Nephron (organoid): ENCODE results near the gene RAMAC.

ENCODE experiments used
- H3K27ac Mint-ChIP-seq, 3 experiments: 2 replicates each; pipeline ENCODE4 v1.8.0; 2020; ENCODE audit warnings: mixed read lengths in 3 of 3, mild to moderate bottlenecking in 2 of 3, moderate library complexity in 1 of 3
- H3K27me3 Mint-ChIP-seq: 2 replicates; pipeline ENCODE4 v1.8.0; 2021; ENCODE audit warnings: low read depth, mild to moderate bottlenecking, moderate library complexity, mixed read lengths
- H3K36me3 Mint-ChIP-seq: 2 replicates; pipeline ENCODE4 v1.8.0; 2020; ENCODE audit warnings: low read depth, mixed read lengths
- H3K4me1 Mint-ChIP-seq: 2 replicates; pipeline ENCODE4 v1.8.0; 2020; ENCODE audit warnings: mixed read lengths
- H3K4me3 Mint-ChIP-seq, 3 experiments: 2 replicates each; pipeline ENCODE4 v1.8.0; 2020; ENCODE audit warnings: mild to moderate bottlenecking in 3 of 3, mixed read lengths in 3 of 3, moderate library complexity in 2 of 3
- H3K9me3 Mint-ChIP-seq: 2 replicates; pipeline ENCODE4 v1.8.0; 2020; ENCODE audit warnings: mixed read lengths
- TF ChIP-seq, protein P1 (sequence below), 3 experiments: fragments of 200-600 bp; sonication (generic); IDR thresholded peaks; one replicate each; pipeline ENCODE4 v1.5.0; 2021; ENCODE audit warnings: antibody characterized with exemption in 3 of 3; ENCODE audit not compliant: unreplicated experiment in 3 of 3

RAMAC gene

DNA sequence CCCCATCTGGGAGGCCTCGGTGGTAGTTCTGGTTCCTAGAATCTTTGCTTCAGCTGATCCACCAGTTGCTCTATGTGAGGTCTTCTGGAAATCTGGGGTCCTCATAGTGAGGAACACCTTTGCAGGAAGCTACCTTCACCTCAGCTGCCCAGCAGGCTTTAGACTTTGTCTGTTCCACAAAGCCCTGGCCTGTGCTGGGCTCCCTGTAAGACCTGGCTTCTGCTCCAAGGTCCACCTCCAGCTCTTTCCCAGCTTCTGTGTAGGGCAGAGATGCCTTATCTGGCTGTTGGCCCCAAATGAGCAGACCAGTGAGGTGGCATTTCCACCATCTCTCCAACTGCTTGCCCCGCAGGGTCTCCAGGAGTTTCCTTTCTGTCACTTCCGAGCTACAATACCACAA, 25.2 kb upstream of the RAMAC start:
- H3K27me3 Mint-ChIP-seq, result no peaks in the 10 kb centered on the region
- H3K4me1 Mint-ChIP-seq, result no peaks in the 10 kb centered on the region
- H3K9me3 Mint-ChIP-seq, result no peaks in the 10 kb centered on the region
- TF ChIP-seq, protein P1, sequence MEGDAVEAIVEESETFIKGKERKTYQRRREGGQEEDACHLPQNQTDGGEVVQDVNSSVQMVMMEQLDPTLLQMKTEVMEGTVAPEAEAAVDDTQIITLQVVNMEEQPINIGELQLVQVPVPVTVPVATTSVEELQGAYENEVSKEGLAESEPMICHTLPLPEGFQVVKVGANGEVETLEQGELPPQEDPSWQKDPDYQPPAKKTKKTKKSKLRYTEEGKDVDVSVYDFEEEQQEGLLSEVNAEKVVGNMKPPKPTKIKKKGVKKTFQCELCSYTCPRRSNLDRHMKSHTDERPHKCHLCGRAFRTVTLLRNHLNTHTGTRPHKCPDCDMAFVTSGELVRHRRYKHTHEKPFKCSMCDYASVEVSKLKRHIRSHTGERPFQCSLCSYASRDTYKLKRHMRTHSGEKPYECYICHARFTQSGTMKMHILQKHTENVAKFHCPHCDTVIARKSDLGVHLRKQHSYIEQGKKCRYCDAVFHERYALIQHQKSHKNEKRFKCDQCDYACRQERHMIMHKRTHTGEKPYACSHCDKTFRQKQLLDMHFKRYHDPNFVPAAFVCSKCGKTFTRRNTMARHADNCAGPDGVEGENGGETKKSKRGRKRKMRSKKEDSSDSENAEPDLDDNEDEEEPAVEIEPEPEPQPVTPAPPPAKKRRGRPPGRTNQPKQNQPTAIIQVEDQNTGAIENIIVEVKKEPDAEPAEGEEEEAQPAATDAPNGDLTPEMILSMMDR (IDR thresholded peaks at IDR 0.05; ENCODE audit: unreplicated experiment in 3 of 3), result no peak
- no peak overlapping the region for H3K27ac Mint-ChIP-seq
- no peak overlapping the region for H3K4me3 Mint-ChIP-seq
- H3K36me3 Mint-ChIP-seq, result peaks cover 5% of the 10 kb centered on the region

DNA sequence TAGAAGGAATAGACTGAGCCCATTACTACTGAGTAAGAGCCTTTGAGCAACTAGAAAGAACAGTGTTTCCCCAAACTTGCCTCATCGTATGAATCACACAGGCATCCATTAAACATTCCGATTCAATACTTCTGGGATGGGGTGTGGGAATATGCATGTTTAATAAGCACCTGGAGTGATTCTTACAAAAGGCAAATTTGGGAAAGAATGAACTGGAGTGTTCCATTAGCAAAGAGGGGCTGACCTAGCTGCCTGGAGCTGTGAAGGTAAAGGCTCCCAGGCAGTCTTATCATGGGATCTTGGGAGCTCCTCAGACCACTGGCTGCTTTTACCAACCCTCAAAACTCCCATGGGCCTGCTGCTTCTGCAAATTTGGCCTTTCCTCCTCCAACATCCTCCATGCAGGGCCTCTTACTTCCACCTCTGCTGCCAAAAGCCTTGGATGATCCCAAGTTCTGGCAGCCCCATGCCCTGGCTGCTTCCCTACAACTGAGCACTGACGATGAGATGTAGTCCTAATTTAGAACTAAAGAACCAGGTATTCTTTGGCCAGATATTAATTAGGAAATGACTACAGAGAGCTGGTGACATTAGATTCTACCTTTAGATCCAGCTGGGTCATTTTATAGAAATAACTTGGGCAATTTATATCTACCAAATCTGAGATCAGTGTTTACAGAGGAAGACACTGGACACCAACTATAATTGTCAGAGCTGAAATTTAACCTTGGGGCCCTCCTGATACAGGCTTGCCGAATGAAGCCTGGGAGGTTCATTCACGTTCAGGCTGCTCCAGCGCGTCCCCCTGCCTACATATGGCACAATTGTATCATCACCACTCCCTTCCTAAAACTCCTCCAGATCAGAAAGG, 22.3 kb upstream of the RAMAC start:
- no peaks in the 10 kb centered on the region for H3K9me3 Mint-ChIP-seq
- H3K4me1 Mint-ChIP-seq, result no peaks in the 10 kb centered on the region
- no peaks in the 10 kb centered on the region for H3K27me3 Mint-ChIP-seq
- no peak overlapping the region for H3K27ac Mint-ChIP-seq
- no peak overlapping the region for H3K4me3 Mint-ChIP-seq
- TF ChIP-seq, protein P1 (IDR thresholded peaks at IDR 0.05; ENCODE audit: unreplicated experiment in 3 of 3), result no peak
- H3K36me3 Mint-ChIP-seq, result no peaks in the 10 kb centered on the region

- Mint-ChIP-seq H3K27me3 (no peaks in the 10 kb centered on the region), H3K27ac (no peak overlapping the region), H3K4me3 (no peak overlapping the region), H3K36me3 (no peaks in the 10 kb centered on the region), H3K4me1 (peaks cover 2% of the 10 kb centered on the region), H3K9me3 (no peaks in the 10 kb centered on the region)
- TF ChIP-seq, protein P1 (IDR thresholded peaks at IDR 0.05; ENCODE audit: unreplicated experiment in 3 of 3), result no peak
These were observed 21.1 kb upstream of the RAMAC start for GRCh38 chr15:82964890-82965289.

DNA sequence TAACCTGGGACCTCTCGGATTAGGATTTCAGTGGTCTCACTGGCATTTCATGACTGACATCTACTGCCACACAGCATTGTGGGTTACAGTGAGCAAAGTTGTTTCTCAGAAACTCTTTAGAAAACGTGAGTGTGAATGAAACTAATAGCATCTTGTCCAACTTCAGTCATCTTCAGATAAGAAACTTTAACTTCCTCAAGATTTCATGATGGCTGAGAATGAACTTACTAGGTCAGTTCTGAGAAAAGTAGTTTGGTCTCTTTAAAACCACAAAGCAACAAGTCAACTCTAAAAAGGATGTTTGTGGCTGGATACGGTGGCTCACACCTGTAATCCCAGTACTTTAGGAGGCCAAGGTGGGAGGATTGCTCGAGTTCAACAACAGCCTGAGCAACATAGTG, 19.3 kb upstream of the RAMAC start:
- TF ChIP-seq, protein P1 (IDR thresholded peaks at IDR 0.05; ENCODE audit: unreplicated experiment in 3 of 3), result no peak
- Mint-ChIP-seq H3K9me3 (no peaks in the 10 kb centered on the region), H3K27ac (no peak overlapping the region), H3K4me3 (no peak overlapping the region), H3K36me3 (no peaks in the 10 kb centered on the region), H3K4me1 (peaks cover 16% of the 10 kb centered on the region), H3K27me3 (no peaks in the 10 kb centered on the region)

DNA sequence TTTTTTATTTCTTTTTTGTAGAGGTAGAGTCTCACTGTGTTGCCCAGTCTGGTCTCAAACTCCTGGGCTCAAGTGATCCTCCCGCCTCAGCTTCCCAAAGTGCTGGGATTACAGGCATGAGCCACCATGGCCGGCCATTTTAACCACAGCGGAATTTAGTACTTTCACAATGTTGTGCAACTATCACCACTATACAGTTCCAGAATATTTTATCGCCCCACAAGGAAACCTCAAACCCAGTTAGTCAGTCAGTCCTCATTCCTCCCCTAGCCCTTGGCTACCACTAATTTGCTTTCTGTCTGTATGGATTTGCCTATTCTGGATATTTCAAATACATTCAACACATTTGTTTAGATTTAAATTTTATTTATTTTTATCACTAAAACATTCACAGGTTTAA, 17.9 kb upstream of the RAMAC start:
- TF ChIP-seq, protein P1 (IDR thresholded peaks at IDR 0.05; ENCODE audit: unreplicated experiment in 3 of 3), result no peak
- H3K27me3 Mint-ChIP-seq, result no peaks in the 10 kb centered on the region

DNA sequence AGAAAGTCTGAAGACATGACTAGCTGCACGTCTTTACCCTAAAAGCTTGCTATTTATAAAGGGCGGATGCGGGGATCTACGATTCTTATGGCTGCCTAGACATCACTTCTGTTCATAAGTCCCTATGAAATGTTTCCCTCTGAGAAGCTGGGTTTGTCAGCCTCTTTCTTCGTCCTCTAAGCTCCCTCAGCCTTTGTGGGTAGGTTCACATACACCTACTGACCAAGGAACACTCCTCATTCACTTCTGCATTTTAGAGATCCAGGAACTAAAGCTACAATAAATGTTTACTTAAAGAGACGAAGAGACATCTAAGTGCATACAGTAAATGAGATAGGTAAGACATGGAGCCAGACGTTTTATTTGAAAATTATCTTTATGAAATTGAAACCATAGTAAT, 16.7 kb upstream of the RAMAC start:
- Mint-ChIP-seq H3K36me3 (no peaks in the 10 kb centered on the region), H3K4me3 (no peak overlapping the region), H3K27me3 (no peaks in the 10 kb centered on the region), H3K4me1 (peaks cover 16% of the 10 kb centered on the region), H3K9me3 (no peaks in the 10 kb centered on the region), H3K27ac (no peak overlapping the region)
- TF ChIP-seq, protein P1 (IDR thresholded peaks at IDR 0.05; ENCODE audit: unreplicated experiment in 3 of 3), result no peak

More for the DNA sequence above, 17.9 kb upstream of the RAMAC start:
- H3K27ac Mint-ChIP-seq, result no peak overlapping the region
- H3K9me3 Mint-ChIP-seq, result no peaks in the 10 kb centered on the region
- H3K4me3 Mint-ChIP-seq, result no peak overlapping the region
- no peaks in the 10 kb centered on the region for H3K36me3 Mint-ChIP-seq
- peaks cover 16% of the 10 kb centered on the region for H3K4me1 Mint-ChIP-seq
